GM21717 (cell line): ENCODE data around the gene CPNE7.

Source experiments
- ATAC-seq: cut with Tn5 transposase; IDR thresholded peaks from one replicate; pipeline ENCODE4 v1.9.1; 2021; ENCODE audit warnings: mild to moderate bottlenecking, moderate library complexity; ENCODE audit not compliant: unreplicated experiment

The CPNE7 gene

GRCh38 chr16:89575247-89576152, at the start of gene CPNE7:
Gene CPNE7, plus strand, starts transcription at chr16:89575758. Its CDS starts 140 bp downstream, at chr16:89575898.
- ATAC-seq: no peak

DNA sequence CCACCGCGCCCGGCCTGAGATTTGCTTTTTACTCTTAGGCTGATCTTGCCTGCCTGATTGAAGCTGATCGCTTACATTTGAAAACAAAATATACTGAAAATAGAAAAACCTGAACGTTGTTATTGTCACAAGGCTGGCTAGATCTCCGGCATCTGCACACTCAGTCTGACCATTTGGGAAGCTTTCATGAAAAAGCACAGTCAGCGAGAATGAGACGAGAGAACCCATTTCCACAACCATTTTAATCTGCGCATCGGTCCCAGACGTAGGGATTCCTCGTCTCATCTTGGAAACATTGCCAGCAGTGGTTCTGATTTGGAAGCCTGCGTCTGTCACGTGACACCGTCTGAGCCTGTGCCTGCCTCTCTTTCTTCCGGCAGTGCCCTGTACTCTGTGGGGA, 46.5 kb upstream of the CPNE7 start:
- ATAC-seq: no peak

- no peak for ATAC-seq
Observed at GRCh38 chr16:89530401-89531381, 44.9 kb upstream of the CPNE7 start.

GRCh38 chr16:89531821-89532526, 43.6 kb upstream of the CPNE7 start:
- ATAC-seq: no peak

DNA sequence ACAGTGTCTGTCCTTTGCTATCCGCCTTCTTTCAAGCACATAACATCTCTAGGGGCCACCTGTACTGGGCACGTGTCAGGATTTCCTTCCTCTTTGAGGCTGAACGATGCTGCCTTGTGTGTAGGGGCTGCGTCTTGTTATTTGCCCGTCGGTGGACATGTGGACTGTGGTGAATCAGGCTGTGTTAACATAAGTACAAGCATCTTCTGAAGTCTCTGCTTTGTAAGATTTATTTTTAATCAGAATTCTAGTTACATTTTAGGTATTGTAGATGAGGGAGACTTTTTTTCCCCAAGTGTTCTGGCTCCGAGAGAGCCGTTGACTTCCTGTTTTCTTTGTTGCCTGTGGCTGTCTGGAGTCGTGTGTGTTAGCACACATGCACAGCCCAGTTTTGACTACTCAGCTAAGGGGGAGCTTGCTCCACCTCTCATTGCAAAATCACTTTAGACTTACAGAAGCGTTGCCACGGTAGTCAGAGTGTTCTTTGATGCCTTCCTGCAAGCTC, 41.3 kb upstream of the CPNE7 start:
- ATAC-seq: no peak

GRCh38 chr16:89536371-89536770, 39.2 kb upstream of the CPNE7 start:
- ATAC-seq: no peak

DNA sequence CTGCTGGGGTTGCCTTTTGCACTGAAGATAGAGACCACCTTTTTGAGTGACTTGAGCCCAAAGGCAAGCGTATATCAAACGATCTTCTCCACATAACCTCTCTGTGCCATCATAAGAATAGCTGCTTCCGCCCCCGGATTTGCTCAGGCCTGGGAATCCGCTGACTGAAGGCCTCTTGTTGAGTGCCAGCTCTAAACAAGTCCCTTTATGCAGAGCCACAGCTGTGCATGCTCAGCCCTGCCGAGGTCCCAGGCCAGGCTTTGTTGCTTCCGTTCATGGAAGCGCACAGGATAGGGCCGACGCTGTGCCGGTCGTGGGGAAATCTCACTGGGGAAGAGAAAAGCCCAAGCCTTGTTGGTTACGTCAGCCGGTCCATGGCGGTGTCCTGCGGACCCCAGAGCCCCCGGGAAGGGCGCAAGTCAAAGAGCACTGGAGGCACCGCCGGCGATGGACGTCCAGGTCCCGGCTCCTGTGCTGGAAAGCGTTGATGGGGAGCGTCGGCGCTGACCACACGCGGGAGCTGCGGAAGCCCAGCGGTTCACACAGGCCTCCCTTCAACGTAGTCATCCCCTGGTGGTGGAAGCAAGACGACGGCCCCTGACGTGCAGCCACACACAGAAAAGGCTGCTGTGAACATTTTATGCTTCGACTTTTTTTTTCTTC, 38.5 kb upstream of the CPNE7 start:
- no peak for ATAC-seq

DNA sequence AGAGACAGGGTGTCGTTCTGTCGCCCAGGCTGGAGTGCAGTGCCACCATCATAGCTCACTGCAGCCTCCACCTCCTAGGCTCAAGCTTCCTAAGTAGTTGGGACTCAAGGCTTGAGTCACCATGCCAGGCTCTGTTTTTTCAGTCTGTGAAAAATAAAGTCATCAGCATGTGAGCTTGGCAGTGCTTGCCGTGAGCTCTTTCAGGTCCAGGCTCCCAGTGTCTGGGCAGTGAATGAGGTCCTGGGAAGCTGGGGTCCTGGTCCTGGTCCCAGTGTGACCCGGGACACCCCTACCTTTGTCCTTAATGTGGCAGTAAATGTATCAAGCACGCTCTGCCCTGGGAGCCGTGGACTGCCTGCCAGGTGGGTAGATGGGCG, 38.0 kb upstream of the CPNE7 start:
- no peak for ATAC-seq

- ATAC-seq: no peak
Observed at GRCh38 chr16:89538286-89538685, 37.3 kb upstream of the CPNE7 start.

GRCh38 chr16:89540557-89540956, 35.0 kb upstream of the CPNE7 start:
- ATAC-seq: no peak

DNA sequence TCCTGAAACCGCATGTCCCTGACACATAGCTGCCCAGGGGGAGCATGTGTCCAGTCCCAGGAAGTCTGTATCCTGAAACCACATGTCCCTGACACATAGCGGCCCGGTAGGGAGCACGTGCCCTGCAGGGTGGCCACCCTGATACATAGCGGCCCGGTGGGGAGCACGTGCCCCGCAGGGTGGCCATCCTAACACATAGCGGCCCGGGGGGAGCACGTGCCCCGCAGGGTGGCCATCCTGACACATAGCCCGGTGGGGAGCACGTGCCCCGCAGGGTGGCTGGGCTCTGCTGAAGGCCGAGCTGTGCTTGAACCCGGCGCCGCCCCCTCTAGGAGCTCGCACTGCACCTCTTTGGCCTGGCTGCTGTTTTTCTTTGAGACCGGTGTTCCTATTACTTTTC, 33.8 kb upstream of the CPNE7 start:
- no peak for ATAC-seq

DNA sequence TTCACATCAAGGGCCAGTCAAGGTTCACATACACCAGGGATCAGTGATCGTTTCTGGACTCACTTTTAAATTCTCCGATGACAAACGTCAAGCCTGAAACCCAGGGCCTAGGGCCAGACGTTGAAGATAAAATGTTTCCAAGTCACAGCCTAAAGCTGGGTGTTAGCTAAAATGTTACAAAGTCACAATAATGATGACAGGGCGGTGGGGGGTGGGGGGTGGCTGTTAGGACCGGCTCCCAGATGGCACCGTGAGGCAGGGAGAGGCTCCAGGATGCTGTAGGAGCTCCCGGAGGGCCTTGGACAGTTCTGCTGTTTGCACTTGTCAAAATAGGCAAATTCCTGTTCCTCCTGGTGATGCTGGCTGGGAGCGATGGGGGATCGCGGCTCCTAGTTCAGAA, 31.4 kb upstream of the CPNE7 start:
- no peak for ATAC-seq

DNA sequence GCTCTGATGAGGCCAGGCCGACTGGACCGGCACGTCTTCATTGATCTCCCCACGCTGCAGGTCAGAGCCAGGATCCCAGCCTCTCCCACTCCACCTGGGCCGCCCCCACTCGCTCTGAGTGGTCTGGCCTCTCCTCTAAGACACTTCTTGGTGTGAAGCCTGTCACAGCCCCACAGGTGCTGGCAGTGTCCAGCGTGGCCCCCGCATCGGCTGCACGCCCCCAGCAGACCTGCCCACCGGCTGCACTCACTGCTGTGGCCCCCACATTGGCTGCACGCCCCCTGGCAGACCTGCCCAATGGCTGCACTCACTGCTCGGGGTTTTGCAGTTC, 30.9 kb upstream of the CPNE7 start:
- no peak for ATAC-seq

GRCh38 chr16:89545044-89545830, 30.3 kb upstream of the CPNE7 start:
- ATAC-seq: no peak

DNA sequence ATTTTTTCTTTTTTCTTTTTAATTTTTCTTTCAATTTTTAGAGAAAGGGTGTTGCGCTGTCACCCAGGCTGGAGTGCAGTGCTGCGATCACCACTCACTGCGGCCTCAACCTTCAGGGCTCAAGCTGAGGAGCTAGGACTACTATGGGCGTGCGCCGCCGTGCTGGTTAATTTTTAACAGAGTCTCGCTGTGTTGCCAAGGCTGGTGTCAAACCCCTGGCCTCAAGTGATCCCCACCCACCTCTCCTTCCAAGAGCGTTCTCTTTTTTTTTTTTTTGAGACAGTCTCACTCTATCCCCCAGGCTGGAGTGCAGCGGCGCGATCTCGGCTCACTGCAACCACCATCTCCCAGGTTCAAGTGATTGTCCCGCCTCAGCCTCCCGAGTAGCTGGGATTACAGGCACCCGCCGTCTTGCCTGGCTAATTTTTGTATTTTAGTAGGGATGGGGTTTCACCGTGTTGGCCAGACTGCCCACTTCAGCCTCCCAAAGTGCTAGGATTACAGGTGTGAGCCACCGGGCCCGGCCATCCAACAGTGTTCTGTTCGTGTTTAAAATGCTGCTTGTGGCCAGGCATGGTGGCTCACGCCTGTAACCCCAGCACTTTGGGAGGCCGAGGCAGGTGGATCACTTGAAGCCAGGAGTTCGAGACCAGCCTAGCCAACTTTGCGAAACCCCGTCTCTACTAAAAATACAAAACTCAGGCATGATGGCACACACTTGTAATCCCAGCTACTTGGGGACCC, 29.6 kb upstream of the CPNE7 start:
- no peak for ATAC-seq

DNA sequence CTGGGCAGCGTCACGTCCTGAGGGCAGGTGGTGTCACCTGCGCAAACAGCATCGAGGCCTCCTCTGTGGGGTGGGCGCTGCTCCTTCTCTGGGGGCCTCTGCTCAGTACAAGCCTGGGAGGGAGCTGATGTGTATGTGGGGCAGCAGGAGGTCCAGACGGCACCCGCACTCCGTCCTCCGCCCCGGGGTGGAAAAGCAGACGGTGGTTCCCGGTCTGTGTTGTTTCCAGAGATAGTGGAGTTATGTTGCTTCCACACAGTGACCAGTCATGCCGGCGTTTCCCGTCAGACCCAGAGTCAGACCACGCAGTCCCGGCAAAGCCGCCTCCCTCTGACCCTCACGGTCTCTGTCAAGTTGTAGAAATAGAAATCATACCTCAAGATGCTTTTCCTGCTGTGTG, 28.8 kb upstream of the CPNE7 start:
- no peak for ATAC-seq

- no peak for ATAC-seq
Observed at GRCh38 chr16:89547291-89547690, 28.3 kb upstream of the CPNE7 start.

GRCh38 chr16:89547860-89548259, 27.7 kb upstream of the CPNE7 start:
- no peak for ATAC-seq
